ENCODE measurements around the gene LLGL2.

DNA sequence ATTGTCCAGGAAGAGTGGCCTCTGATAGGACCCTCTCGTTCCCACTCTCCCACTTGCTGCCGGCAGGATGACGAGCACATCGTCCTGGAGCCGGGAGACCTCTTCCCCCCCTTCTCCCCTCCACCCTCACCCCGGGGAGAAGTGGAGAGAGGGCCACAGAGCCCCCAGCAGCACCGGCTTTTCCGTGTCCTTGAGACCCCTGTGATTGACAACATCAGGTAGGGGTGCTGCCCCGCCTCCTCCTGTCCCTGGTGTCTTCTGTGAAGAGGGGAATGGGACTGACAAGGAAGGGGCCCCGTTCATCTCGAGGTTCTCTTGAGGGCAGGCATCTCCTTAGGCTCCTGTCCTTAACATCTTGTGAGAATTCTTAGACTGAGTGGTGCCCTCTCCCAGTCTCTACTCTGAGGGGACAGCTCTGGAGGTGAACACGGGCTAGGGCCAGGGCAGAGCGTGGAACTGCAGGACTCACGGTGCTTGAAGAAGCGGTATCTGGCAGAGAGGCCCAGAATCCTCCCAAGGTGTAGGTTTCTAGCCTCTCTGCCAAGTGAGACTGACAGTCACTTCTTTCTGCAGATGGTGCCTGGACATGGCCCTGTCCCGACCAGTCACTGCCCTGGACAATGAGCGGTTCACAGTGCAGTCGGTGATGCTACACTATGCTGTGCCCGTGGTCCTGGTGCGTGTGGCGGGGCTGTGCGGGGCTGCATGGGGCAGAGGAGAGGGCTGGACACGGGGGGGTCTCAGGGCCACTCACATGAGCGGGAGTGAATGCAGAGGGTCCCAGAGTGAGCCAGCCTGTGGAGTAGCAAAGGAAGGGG is 36.6 kb upstream of the LLGL2 start:
- TF ChIP-seq, protein P1, sequence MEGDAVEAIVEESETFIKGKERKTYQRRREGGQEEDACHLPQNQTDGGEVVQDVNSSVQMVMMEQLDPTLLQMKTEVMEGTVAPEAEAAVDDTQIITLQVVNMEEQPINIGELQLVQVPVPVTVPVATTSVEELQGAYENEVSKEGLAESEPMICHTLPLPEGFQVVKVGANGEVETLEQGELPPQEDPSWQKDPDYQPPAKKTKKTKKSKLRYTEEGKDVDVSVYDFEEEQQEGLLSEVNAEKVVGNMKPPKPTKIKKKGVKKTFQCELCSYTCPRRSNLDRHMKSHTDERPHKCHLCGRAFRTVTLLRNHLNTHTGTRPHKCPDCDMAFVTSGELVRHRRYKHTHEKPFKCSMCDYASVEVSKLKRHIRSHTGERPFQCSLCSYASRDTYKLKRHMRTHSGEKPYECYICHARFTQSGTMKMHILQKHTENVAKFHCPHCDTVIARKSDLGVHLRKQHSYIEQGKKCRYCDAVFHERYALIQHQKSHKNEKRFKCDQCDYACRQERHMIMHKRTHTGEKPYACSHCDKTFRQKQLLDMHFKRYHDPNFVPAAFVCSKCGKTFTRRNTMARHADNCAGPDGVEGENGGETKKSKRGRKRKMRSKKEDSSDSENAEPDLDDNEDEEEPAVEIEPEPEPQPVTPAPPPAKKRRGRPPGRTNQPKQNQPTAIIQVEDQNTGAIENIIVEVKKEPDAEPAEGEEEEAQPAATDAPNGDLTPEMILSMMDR (IDR thresholded peaks at IDR 0.05; ENCODE audit: low read depth, low read length, poor library complexity, severe bottlenecking), result no peak
- TF ChIP-seq EZH2phosphoT487 (IDR thresholded peaks at IDR 0.05; ENCODE audit: borderline replicate concordance, low read length), result no peak
